GM18951 (cell line): ENCODE results near the gene ZNHIT6.
"Not testable (repeated sequence)": the region's sequence is repeated elsewhere in the genome, so short reads cannot be mapped to it uniquely, and the experiment has no call there.

Experiments used
- POLR2A ChIP-seq: IDR thresholded peaks from 4 replicates; pipeline ENCODE4 v1.6.1; 2011; ENCODE audit warnings: mild to moderate bottlenecking; ENCODE audit not compliant: insufficient read length, insufficient read depth; ENCODE audit errors: extremely low read depth
- in situ Hi-C: fragments of 300-500 bp; cut with MboI; formaldehyde crosslinking; loops from one replicate; pipeline ENCODE4 v1.12.0; 2022; ENCODE audit warnings: low sequenced_read_pairs, mixed read lengths, inconsistent platforms; ENCODE audit not compliant: unreplicated experiment

Gene ZNHIT6, protein sequence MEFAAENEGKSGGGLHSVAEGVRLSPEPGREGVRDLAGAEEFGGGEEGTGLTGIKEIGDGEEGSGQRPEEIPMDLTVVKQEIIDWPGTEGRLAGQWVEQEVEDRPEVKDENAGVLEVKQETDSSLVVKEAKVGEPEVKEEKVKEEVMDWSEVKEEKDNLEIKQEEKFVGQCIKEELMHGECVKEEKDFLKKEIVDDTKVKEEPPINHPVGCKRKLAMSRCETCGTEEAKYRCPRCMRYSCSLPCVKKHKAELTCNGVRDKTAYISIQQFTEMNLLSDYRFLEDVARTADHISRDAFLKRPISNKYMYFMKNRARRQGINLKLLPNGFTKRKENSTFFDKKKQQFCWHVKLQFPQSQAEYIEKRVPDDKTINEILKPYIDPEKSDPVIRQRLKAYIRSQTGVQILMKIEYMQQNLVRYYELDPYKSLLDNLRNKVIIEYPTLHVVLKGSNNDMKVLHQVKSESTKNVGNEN

DNA sequence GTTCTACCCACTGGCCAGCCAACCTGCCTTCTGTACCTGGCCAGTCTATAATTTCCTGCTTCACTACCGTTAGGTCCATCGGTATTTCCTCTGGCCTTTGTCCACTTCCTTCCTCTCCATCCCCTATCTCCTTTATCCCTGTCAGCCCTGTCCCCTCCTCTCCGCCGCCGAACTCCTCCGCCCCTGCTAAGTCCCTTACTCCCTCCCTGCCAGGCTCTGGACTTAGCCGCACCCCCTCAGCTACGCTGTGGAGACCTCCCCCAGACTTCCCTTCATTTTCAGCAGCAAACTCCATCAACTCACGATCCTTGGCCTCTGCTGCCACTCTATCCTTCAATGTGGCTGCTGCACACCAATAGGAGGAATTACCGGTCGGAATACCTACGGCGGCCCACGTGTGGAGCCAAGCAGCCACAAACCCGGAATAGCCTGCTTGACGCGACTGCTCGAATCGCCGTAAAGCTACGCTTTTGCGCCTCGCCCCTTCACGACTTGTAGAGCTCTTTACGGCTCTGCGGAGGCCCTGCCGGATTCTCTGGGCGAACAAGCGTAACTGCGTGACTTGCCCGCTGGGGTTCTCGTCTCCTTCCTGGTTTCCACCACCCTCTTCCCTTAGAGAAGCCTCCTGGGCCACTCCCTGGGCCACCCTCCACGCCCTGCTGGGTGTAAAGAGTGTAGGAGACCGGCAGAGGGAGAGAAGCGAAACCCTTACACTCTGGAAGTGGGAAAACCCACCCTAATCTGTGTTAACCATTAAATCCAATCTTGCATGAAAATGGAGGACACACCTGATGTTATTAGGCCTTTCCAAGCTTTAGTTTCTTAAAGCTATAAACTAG, at the start of gene ZNHIT6:
Gene ZNHIT6 (minus strand): TSS at position 444 of the 839 bp plus-strand sequence. CDS start 149 bp downstream, at position 295.
- in situ Hi-C loops = no loop called here
- peak; percentile 76 for TF ChIP-seq POLR2A

DNA sequence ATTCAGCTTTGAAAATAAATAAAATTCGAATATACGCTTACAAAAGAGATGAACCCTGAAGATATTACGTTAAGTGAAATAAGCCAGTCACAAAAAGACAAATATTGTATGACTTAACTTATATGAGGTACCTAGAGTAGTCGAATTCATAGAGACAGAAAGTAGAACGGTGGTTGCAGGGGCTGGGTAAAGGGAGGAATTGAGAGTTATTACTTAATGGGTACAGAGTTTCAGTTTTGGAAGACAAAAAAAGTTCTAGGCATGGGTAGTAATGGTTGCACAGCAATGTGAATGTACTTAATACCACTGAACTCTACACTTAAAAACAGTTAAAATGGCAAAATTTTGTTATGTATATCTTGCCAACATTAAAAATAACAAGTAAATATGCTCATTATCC, 48.6 kb upstream of the ZNHIT6 start:
- no peak for TF ChIP-seq POLR2A
- in situ Hi-C loops = no loop called here

DNA sequence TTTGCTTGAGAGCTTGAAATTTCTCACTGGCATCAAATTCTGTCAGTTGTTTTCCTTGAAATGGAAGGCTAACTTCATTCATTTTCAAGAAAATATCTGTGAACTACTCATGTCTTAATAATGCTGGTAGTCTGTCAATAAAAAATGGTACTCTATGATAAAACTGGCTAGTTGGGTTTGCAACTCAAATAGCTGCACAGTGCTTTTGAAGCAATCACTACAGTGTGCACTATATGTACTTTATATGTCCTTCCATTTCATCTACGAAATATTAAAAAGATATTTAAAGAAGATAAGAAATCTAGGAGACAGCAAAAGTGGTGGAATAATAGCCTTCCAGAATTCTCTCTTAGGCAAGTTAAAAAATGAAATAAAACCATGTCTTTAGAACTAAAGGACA, 39.9 kb upstream of the ZNHIT6 start:
- TF ChIP-seq POLR2A = no peak
- in situ Hi-C loops = no loop called here

DNA sequence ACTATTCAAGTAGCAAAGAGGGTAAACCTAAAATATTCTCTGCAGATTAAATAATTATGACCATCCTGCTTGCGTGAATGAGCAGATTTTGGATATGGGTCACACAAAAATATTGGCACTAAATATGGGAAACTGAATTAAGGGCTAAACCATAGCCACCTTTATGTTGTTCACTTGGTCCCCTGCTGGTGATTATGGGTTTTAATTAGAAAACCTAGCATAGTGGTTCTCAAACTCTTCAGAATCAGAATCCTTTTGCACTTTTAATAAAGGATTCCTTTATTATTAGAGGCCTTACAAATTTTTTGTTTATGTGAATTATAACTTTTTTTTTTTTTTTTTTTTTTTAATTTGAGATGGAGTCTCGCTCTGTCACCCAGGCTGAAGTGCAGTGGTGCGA, 38.5 kb upstream of the ZNHIT6 start:
- no peak for TF ChIP-seq POLR2A
- in situ Hi-C loops = no loop called here

DNA sequence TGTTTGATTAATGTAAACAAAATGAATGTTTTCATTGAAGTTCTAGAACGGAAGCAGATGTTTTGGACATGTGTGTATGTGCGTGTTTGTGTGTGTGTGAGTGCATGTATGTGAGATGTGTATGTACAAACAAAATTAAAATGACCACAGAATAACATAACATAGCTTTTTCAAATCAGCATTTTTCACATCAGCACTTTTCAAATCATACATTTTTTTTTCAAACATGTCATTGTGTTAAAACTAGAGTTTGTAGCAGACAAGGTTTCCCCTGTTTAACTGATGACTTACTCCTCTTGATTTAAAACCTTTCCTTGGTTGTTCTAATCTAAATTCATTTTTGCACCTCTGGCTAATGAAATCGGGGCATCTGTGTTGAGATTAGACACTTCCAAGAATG, 35.6 kb upstream of the ZNHIT6 start:
- TF ChIP-seq POLR2A = no peak
- in situ Hi-C loops = no loop called here

DNA sequence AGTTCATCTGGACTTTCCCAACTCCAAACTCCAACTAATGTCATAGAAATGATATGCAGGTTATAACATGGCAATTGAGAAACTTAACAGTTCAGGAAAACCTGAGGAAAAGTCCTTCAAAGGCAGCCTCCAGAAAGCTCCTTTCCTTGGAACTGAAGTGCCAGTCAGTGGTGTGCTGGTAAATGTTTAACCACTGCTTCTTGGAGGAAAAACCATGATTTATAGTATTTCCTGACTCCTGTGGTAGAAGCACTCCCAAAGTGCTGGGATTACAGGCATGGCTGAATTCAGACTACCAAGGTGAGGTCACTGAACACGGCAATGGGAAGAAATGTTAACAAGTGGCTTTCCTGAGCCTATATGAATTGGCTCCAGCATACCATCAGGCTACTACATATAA, 26.7 kb upstream of the ZNHIT6 start:
- no peak for TF ChIP-seq POLR2A

DNA sequence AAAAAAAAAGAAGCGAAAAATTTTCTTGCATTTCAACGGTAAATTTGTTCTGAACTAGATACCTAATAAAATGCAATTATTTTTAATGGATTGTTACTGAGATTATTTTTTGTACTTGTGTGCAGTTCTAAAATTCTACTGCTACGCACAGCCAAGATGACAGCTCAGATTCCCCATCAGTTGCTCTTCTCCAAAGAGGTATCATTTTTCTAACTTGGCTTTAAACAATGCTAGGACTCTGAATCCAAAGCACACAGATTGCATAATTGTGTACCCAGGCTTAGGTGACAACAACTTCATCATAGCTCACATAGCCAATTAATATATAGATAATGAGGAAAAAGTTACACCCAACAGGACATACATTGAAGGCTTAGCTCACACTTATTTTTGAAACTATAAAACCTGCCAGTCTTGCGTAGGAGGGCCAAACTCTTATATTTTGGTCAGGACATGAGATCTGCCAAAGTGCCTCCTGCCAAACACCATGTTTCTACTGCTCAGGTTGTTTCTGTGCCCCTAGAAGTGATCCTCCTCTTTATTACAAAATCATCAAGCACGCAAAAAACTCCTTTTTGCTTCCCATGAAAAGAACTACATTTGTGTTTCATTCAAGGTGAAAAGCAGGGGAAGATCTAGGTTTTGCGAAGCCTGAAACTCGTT, 10.6 kb upstream of the ZNHIT6 start:
- in situ Hi-C loops = no loop called here
- TF ChIP-seq POLR2A = no peak

More for the DNA sequence above, 26.7 kb upstream of the ZNHIT6 start:
- in situ Hi-C loops = no loop called here

DNA sequence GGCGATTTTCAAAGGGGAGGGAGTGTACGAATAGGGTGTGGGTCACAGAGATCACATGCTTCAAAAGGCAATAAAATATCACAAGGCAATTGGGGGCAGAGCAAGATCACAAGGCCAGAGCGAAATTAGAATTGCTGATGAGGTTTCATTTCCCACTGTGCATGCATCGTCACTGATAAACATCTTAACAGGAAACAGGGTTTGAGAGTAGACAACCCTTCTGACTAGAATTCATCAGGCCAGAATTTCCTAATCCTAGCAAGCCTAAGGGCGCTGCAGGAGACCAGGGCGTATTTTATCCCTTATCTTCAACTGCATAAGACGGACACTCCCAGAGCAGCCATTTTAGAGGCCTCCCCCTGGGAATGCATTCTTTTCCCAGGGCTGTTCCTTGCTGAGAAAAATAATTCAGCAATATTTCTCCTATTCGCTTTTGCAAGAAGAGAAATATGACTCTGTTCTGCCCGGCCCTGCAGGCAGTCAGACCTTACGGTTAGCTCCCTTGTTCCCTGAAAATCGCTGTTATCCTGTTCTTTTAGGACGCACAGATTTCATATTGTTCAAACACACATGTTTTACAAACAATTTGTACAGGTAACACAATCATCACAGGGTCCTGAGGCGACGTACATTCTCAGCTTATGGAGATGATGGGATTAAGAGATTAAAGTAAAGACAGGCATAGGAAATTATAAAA, 6.3 kb upstream of the ZNHIT6 start:
- in situ Hi-C loops = not testable (repeated sequence)

DNA sequence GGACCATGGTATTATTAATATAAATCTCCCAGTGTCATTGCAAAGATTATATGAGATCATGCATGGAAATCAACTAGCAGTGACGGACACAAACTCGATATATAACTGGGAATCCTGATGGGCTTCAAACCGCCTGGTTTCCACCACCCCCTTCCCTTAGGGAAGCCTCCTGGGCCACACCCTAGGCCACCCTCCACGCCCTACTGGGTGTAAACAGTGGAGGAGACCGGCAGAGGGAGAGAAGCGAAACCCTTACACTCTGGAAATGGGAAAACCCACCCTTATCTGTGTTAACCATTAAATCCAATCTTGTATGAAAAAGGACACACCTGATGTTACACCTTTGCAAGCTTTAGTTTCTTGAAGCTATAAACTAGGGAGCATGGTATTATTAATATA, 595 bp upstream of the ZNHIT6 start:
- in situ Hi-C loops = no loop called here

DNA sequence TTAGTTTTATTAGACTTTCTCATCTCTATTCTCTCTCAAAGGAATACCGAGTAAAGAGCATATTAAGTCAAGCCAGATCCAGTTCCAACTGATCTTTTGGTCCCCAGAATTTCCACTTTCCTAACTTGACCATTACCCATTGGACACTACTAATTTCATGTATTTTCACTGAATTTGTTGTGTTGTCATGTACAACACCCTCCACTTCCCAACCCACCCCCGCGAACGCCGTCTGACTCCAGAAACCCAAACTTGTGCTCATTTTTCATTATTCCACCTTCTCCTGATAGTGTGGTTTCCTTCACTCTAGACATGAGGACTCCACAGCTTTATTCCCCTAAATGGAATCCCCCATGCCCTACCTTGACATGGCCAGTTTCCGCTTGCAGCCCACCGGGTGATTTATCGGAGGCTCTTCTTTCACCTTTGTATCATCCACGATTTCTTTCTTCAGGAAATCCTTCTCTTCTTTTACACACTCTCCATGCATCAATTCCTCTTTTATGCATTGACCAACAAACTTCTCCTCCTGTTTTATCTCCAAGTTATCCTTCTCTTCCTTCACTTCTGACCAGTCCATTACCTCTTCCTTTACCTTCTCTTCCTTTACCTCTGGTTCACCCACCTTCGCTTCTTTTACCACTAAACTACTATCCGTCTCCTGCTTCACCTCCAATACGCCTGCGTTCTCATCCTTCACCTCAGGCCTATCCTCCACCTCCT, 805 bp downstream of the ZNHIT6 start:
- no peak for TF ChIP-seq POLR2A
- in situ Hi-C loops = no loop called here

More for the DNA sequence above, 595 bp upstream of the ZNHIT6 start:
- TF ChIP-seq POLR2A = no peak

DNA sequence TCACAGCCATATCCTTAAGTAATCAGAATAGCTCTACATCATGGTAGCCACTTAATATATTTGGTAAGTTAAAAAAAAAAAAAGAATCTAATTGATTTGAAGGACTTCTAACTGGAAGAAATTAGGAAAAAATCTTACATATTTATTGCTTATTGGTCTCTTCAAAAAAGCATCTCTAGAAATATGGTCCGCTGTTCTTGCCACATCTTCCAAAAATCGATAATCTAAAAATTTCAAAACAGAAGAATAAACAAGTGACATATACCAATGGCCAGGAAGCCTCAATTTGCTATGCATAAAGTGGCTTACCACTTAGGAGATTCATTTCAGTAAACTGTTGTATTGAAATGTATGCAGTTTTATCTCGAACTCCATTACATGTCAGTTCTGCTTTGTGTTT, 2.3 kb downstream of the ZNHIT6 start:
- in situ Hi-C loops = no loop called here
- TF ChIP-seq POLR2A = no peak

DNA sequence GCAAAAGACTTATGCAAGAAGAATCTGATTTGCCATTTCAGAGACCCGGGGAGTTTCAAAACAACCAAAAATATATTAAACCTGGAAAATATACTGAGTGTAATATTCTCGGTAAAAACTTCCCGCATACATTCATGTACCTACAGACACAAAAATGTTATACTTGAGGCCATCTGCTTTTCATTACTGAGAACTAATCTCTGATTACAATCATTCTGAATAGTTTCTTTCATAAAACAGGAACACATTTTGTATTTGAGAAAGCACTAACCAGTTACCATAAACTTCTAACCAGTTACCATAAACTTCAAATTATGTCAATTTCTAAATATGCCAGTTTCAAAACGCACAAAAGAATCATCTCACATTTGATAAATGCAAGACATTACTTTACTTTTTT, 7.8 kb downstream of the ZNHIT6 start:
- no peak for TF ChIP-seq POLR2A
- in situ Hi-C loops = no loop called here
